ENCODE measurements around the gene IQGAP1. TPM values are rescaled to one million over a fixed set of nuclear protein-coding genes. Genes with fewer than 3 reads are reported as not detected.

Gene IQGAP1
- total and polyA plus RNA-seq, 9 of the 15 experiments (the other 6 are each of a cell fraction or from before 2014, with no cell fraction given), result 37.6 to 143 (median 77.7) TPM

DNA sequence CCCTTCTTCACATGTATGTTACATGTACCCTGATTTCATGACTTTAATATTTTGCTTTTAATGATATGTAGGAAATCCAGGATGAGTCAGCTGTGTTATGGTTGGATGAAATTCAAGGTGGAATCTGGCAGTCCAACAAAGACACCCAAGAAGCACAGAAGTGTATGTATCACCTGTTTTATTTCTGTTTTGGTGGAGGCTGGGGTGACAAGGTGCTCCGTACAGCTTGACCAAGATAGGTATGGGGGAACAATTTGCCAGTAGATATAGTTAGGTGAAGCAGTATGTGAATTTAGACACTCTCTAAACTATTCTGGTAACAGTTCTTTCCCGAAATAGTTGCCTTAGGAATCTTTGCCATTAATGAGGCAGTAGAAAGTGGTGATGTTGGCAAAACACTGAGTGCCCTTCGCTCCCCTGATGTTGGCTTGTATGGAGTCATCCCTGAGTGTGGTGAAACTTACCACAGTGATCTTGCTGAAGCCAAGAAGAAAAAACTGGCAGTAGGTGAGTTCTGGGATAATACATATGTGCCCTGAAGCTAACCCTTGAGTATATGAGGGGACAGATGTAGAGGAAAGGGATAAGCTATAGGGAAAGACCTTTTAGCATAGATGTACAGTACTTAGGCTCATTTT is 78.0 kb downstream of the IQGAP1 start:
- Histone ChIP-seq H4K20me1 (replicated peaks; ENCODE audit: control insufficient read depth, insufficient read depth, low read length) (no peaks in the 10 kb centered on the region), H3K4me2 (ENCODE audit: insufficient read depth, low read length) (no peak overlapping the region), H3K36me3 (ENCODE audit: control insufficient read depth, insufficient read depth, low read length) (peaks cover 23% of the 10 kb centered on the region), H3K4me1 (replicated peaks in 1 of 2; ENCODE audit: control insufficient read depth in 2 of 2, insufficient read depth in 2 of 2, low read length in 2 of 2) (peaks cover 0 to 3% of the 10 kb centered on the region in 2 experiments; a peak in 1 of 5 replicates), H3K9me1 (ENCODE audit: control insufficient read depth, insufficient read depth, low read length) (no peaks in the 10 kb centered on the region), H3K79me2 (ENCODE audit: control insufficient read depth, insufficient read depth, low read length) (no peaks in the 10 kb centered on the region), H3K9me3 (replicated peaks; ENCODE audit: control insufficient read depth, insufficient read depth, low read depth, low read length) (no peaks in the 10 kb centered on the region), H3K4me3 (no peak overlapping the region), H3K27ac (ENCODE audit: extremely low read depth, low read depth, low read length) (no peak overlapping the region), H3K27me3 (ENCODE audit: control insufficient read depth in 2 of 2, insufficient read depth in 2 of 2, low read length in 2 of 2) (no peaks in the 10 kb centered on the region), H3K9ac (ENCODE audit: insufficient read depth in 1 of 2, low read depth in 2 of 2, low read length in 2 of 2) (no peak overlapping the region), H2AFZ (ENCODE audit: low read depth, low read length) (no peak overlapping the region)
- no TSS peak for BruUV-seq (replicated peaks)
- in situ Hi-C loops (cut with MboI) (no loop called here), intact Hi-C loops (cut with micrococcal nuclease) (no loop called here)
- ChIA-PET POLR2A (interaction anchor here (1.2 kb wide), 1 partner anchor 125 kb away, joined by 4 read pairs; no protein-coding TSS in a partner anchor), CTCF (ENCODE audit: low intra/inter-chr PET ratio) (no interaction called here)
- DNase-seq (ENCODE audit: extremely low read depth in 1 of 4, low spot score in 3 of 4), result no peak
- WGBS (ENCODE audit: insufficient coverage, low coverage, missing lambda C conversion rate), result 64% methylated on average over 3 of the region's 3 CpGs
- no peak for ATAC-seq
- FAIRE-seq, result no peak
- TF ChIP-seq, protein P1, sequence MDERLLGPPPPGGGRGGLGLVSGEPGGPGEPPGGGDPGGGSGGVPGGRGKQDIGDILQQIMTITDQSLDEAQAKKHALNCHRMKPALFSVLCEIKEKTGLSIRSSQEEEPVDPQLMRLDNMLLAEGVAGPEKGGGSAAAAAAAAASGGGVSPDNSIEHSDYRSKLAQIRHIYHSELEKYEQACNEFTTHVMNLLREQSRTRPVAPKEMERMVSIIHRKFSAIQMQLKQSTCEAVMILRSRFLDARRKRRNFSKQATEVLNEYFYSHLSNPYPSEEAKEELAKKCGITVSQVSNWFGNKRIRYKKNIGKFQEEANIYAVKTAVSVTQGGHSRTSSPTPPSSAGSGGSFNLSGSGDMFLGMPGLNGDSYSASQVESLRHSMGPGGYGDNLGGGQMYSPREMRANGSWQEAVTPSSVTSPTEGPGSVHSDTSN (CRISPR knock-in tag; IDR thresholded peaks at IDR 0.05; ENCODE audit: low read depth), result no peak
- TF ChIP-seq, protein P1 (tag; conservative IDR thresholded peaks at IDR 0.05; ENCODE audit: low read depth), result no peak
- TF ChIP-seq FOXA1 (IDR thresholded peaks at IDR 0.05; ENCODE audit: borderline replicate concordance) (no peak), FOS (IDR thresholded peaks at IDR 0.05; ENCODE audit: extremely low read depth, insufficient read length) (no peak), SP2 (IDR thresholded peaks at IDR 0.05; ENCODE audit: extremely low read depth, low read depth, low read length, poor library complexity, severe bottlenecking) (no peak), HSF4 (CRISPR knock-in tag; IDR thresholded peaks at IDR 0.05; ENCODE audit: borderline replicate concordance) (no peak), TAF15 (IDR thresholded peaks at IDR 0.05; ENCODE audit: low read depth, low read length) (no peak), PHF20 (IDR thresholded peaks at IDR 0.05; ENCODE audit: partially characterized antibody) (no peak), SRSF3 (IDR thresholded peaks at IDR 0.05; ENCODE audit: insufficient read depth, low read length) (no peak), NFIX (CRISPR knock-in tag; IDR thresholded peaks at IDR 0.05; ENCODE audit: low read depth) (no peak), KAT7 (CRISPR knock-in tag; IDR thresholded peaks at IDR 0.05; ENCODE audit: borderline replicate concordance) (no peak), ZFP36 (IDR thresholded peaks at IDR 0.05; ENCODE audit: low read depth, low read length, partially characterized antibody) (no peak), ELF2 (CRISPR knock-in tag; IDR thresholded peaks at IDR 0.05) (no peak), EZH2 (IDR thresholded peaks at IDR 0.05; ENCODE audit: borderline replicate concordance, low read depth, low read length) (no peak), TCF7 (IDR thresholded peaks at IDR 0.05; ENCODE audit: borderline replicate concordance) (no peak)
- TF ChIP-seq, protein P2, sequence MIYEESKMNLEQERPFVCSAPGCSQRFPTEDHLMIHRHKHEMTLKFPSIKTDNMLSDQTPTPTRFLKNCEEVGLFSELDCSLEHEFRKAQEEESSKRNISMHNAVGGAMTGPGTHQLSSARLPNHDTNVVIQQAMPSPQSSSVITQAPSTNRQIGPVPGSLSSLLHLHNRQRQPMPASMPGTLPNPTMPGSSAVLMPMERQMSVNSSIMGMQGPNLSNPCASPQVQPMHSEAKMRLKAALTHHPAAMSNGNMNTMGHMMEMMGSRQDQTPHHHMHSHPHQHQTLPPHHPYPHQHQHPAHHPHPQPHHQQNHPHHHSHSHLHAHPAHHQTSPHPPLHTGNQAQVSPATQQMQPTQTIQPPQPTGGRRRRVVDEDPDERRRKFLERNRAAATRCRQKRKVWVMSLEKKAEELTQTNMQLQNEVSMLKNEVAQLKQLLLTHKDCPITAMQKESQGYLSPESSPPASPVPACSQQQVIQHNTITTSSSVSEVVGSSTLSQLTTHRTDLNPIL (CRISPR knock-in tag; IDR thresholded peaks at IDR 0.05), result no peak
- TF ChIP-seq, protein P3, sequence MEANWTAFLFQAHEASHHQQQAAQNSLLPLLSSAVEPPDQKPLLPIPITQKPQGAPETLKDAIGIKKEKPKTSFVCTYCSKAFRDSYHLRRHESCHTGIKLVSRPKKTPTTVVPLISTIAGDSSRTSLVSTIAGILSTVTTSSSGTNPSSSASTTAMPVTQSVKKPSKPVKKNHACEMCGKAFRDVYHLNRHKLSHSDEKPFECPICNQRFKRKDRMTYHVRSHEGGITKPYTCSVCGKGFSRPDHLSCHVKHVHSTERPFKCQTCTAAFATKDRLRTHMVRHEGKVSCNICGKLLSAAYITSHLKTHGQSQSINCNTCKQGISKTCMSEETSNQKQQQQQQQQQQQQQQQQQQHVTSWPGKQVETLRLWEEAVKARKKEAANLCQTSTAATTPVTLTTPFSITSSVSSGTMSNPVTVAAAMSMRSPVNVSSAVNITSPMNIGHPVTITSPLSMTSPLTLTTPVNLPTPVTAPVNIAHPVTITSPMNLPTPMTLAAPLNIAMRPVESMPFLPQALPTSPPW (CRISPR knock-in tag; IDR thresholded peaks at IDR 0.05), result no peak
